Thyroid gland (tissue), 4 donors: ENCODE measurements around the gene KRTAP10-9. TPM values are rescaled to one million over a fixed set of nuclear protein-coding genes. Genes with fewer than 3 reads are reported as not detected.
"Not testable (repeated sequence)": the region's sequence is repeated elsewhere in the genome, so short reads cannot be mapped to it uniquely, and the experiment has no call there.

ENCODE experiments used
- DNase-seq, 2 donors: peaks; one replicate each; pipeline ENCODE4 v3.0.0-alpha.2; 2019
- H3K27ac ChIP-seq, 3 donors: fragments of 200-600 bp; sonication (generic); 1 replicate in 2 of 3; 2 replicates in 1 of 3; pipeline ENCODE4 v1.5.1; 2016 to 2019; ENCODE audit warnings: mild to moderate bottlenecking in 1 of 3, moderate library complexity in 1 of 3
- H3K27me3 ChIP-seq: fragments of 200-600 bp; sonication (generic); one replicate; pipeline ENCODE4 v1.5.1; 2019
- H3K36me3 ChIP-seq, 2 donors: fragments of 200-600 bp; sonication (generic); one replicate each; pipeline ENCODE4 v1.5.1; 2016 to 2019
- H3K4me1 ChIP-seq, 2 donors: fragments of 200-600 bp; sonication (generic); one replicate each; pipeline ENCODE4 v1.5.1; 2017 to 2019
- H3K4me3 ChIP-seq, 3 donors: fragments of 200-600 bp; sonication (generic); replicated peaks in 1 of 3; 1 replicate in 2 of 3; 2 replicates in 1 of 3; pipeline ENCODE4 v1.5.1; 2016; ENCODE audit warnings: mild to moderate bottlenecking in 1 of 3
- H3K9me3 ChIP-seq: fragments of 200-600 bp; sonication (generic); one replicate; pipeline ENCODE4 v1.5.1; 2017
- CTCF ChIP-seq, 6 experiments: fragments of 200-600 bp in 3 of 6; fragments of 450-650 bp in 3 of 6; sonication (generic) in 3 of 6; IDR thresholded peaks; one replicate each; pipeline ENCODE4 v1.5.1; 2016 to 2019; ENCODE audit warnings: antibody characterized with exemption in 6 of 6, mild to moderate bottlenecking in 2 of 6, inconsistent platforms in 1 of 6, moderate library complexity in 1 of 6
- POLR2A ChIP-seq, 2 donors: fragments of 450-650 bp; IDR thresholded peaks; one replicate each; pipeline ENCODE4 v1.6.1; 2017; ENCODE audit warnings: antibody characterized with exemption in 2 of 2, mild to moderate bottlenecking in 2 of 2, moderate library complexity in 1 of 2
- WGBS, 2 donors: methylation state at CpG; one replicate each; pipeline ENCODE4 v1.1.5; 2017; 5-methylcytosine and 5-hydroxymethylcytosine counted together
- intact Hi-C: fragments of 100-400 bp; cut with DNase I; formaldehyde crosslinking; loops from one replicate; pipeline ENCODE4 v1.15.1; 2023
- total RNA-seq, 4 donors: library from RNA; depleted of rRNA; stranded (reverse); fragments of >200 nt; gene quantifications; one replicate each; pipeline ENCODE4 v1.2.3, GENCODE V29; 2016

The KRTAP10-9 gene
- total RNA-seq, 4 donors from 2014 or later, result not detected

- no peaks in the 10 kb centered on the region for H3K27me3 ChIP-seq
- no peak for DNase-seq
- no peaks in the 10 kb centered on the region for H3K9me3 ChIP-seq
- TF ChIP-seq CTCF (IDR thresholded peaks at IDR 0.05) (no peak), POLR2A (IDR thresholded peaks at IDR 0.05) (no peak)
- no peak overlapping the region for H3K4me3 ChIP-seq
- H3K36me3 ChIP-seq, result no peaks in the 10 kb centered on the region
- no peaks in the 10 kb centered on the region for H3K4me1 ChIP-seq
- no peak overlapping the region for H3K27ac ChIP-seq
- intact Hi-C loops, result no loop called here
These were observed 17.7 kb upstream of the KRTAP10-9 start for GRCh38 chr21:44609193-44609592.

GRCh38 chr21:44610157-44610843, 16.6 kb upstream of the KRTAP10-9 start:
- intact Hi-C loops, H3K27me3 ChIP-seq, H3K27ac ChIP-seq, H3K4me1 ChIP-seq, H3K36me3 ChIP-seq, DNase-seq, H3K9me3 ChIP-seq, H3K4me3 ChIP-seq: not testable (repeated sequence)
- WGBS, 2 donors, result 99% methylated on average over 5 to 7 of the region's 7 CpGs

GRCh38 chr21:44611551-44611950, 15.3 kb upstream of the KRTAP10-9 start:
- 92 to 96% methylated on average over 4 of the region's 4 CpGs for WGBS, 2 donors
- TF ChIP-seq CTCF (IDR thresholded peaks at IDR 0.05), result no peak
- no peak for TF ChIP-seq POLR2A (IDR thresholded peaks at IDR 0.05)

GRCh38 chr21:44612029-44612486, 14.8 kb upstream of the KRTAP10-9 start, which contains the start of gene KRTAP10-8:
KRTAP10-8 (plus strand) TSS chr21:44612079; CDS start chr21:44612101, 22 bp downstream.
- H3K27me3 ChIP-seq, result no peaks in the 10 kb centered on the region
- no peaks in the 10 kb centered on the region for H3K9me3 ChIP-seq
- H3K36me3 ChIP-seq, result no peaks in the 10 kb centered on the region
- no peak for DNase-seq
- H3K4me1 ChIP-seq, result no peaks in the 10 kb centered on the region
- no peak for TF ChIP-seq CTCF (IDR thresholded peaks at IDR 0.05)
- no peak for TF ChIP-seq POLR2A (IDR thresholded peaks at IDR 0.05)
- intact Hi-C loops, result no loop called here
- H3K27ac ChIP-seq, result no peak within 1 kb of the TSS
- H3K4me3 ChIP-seq, result no peak within 1 kb of the TSS
- 82 to 92% methylated on average over 5 to 6 of the region's 8 CpGs for WGBS, 2 donors

More at GRCh38 chr21:44611551-44611950, 15.3 kb upstream of the KRTAP10-9 start:
- H3K27ac ChIP-seq, result no peak overlapping the region
- H3K4me1 ChIP-seq, result no peaks in the 10 kb centered on the region
- DNase-seq, result no peak
- H3K9me3 ChIP-seq, result no peaks in the 10 kb centered on the region
- no peaks in the 10 kb centered on the region for H3K36me3 ChIP-seq
- no peak overlapping the region for H3K4me3 ChIP-seq
- intact Hi-C loops, result no loop called here
- H3K27me3 ChIP-seq, result no peaks in the 10 kb centered on the region

- DNase-seq, result no peak
These were observed 14.1 kb upstream of the KRTAP10-9 start for GRCh38 chr21:44612669-44613229.

More at GRCh38 chr21:44612669-44613229, 14.1 kb upstream of the KRTAP10-9 start:
- intact Hi-C loops, result no loop called here
- Histone ChIP-seq H3K4me3 (no peak overlapping the region), H3K36me3 (no peaks in the 10 kb centered on the region), H3K9me3 (no peaks in the 10 kb centered on the region), H3K4me1 (no peaks in the 10 kb centered on the region), H3K27ac (no peak overlapping the region), H3K27me3 (no peaks in the 10 kb centered on the region)
- WGBS, 2 donors, result 86 to 89% methylated on average over 13 of the region's 13 CpGs
- TF ChIP-seq POLR2A (IDR thresholded peaks at IDR 0.05) (no peak), CTCF (IDR thresholded peaks at IDR 0.05) (no peak)
